Left renal pelvis (tissue), 4 donors: ENCODE data around the gene SMC1B. TPM values are rescaled to one million over a fixed set of nuclear protein-coding genes. Genes with fewer than 3 reads are reported as not detected.
"Not testable (repeated sequence)": the region's sequence is repeated elsewhere in the genome, so short reads cannot be mapped to it uniquely, and the experiment has no call there.

Source experiments
- DNase-seq, 4 donors: peaks; one replicate each; pipeline ENCODE4 v3.0.0-alpha.2; 2013; ENCODE audit warnings: low read depth in 4 of 4, low spot score in 3 of 4
- polyA plus RNA-seq, 4 donors: library from polyadenylated mRNA; unstranded; fragments of 120-200 nt; gene quantifications; one replicate each; pipeline ENCODE4 v1.2.1, GENCODE V29; 2013; ENCODE audit not compliant: insufficient read length in 4 of 4

Gene SMC1B
- polyA plus RNA-seq, 4 donors, result 0.14 to 0.53 (median 0.19) TPM

- no peak for DNase-seq
Observed at GRCh38 chr22:45308957-45309421, 104.4 kb downstream of the SMC1B start.

- DNase-seq, result no peak
Observed at GRCh38 chr22:45308391-45308956, 104.9 kb downstream of the SMC1B start.

- DNase-seq, result no peak
Observed at GRCh38 chr22:45306139-45306538, 107.3 kb downstream of the SMC1B start.

GRCh38 chr22:45305456-45306075 lies 107.8 kb downstream of the SMC1B start:
- no peak for DNase-seq

- no peak for DNase-seq
Observed at GRCh38 chr22:45304971-45305370, 108.4 kb downstream of the SMC1B start.

GRCh38 chr22:45303181-45303580 lies 110.2 kb downstream of the SMC1B start:
- DNase-seq, result no peak

- no peak for DNase-seq
Observed at GRCh38 chr22:45302751-45303150, 110.6 kb downstream of the SMC1B start.

- no peak for DNase-seq
Observed at GRCh38 chr22:45298934-45299505, 114.4 kb downstream of the SMC1B start.

GRCh38 chr22:45296628-45297297 lies 116.6 kb downstream of the SMC1B start:
- no peak for DNase-seq

- no peak for DNase-seq
Observed at GRCh38 chr22:45295492-45295891, 117.9 kb downstream of the SMC1B start.

- DNase-seq, result not testable (repeated sequence)
Observed at GRCh38 chr22:45295004-45295403, 118.4 kb downstream of the SMC1B start.

Other genes with a start within 250 kb of the SMC1B start
- 10 to 100 TPM; 45.7 to 59.5 (median 53.8) TPM for gene NUP50, start 249.7 kb downstream of the SMC1B start, polyA plus RNA-seq
- gene KIAA0930, start 172.7 kb downstream of the SMC1B start, polyA plus RNA-seq, result 10 to 100 TPM; 17.4 to 25.2 (median 24.1) TPM
- 10 to 100 TPM in 1 of 4 donors, 1 to 10 TPM in 2, under 1 TPM in 1; 0.22 to 11.5 (median 3.2) TPM for gene UPK3A, start 128.7 kb downstream of the SMC1B start, polyA plus RNA-seq
- gene FAM118A, start 103.7 kb downstream of the SMC1B start, polyA plus RNA-seq, result 10 to 100 TPM; 17.4 to 36.5 (median 28.7) TPM
- gene RIBC2, start 94 bp upstream of the SMC1B start, polyA plus RNA-seq, result 1 to 10 TPM; 3.4 to 7.5 (median 7.4) TPM
- 100 to 1,000 TPM; 135 to 572 (median 169) TPM for gene FBLN1, start 89.3 kb upstream of the SMC1B start, polyA plus RNA-seq